Osteocyte (in vitro differentiated cells): ENCODE measurements around the gene PTOV1. TPM values are rescaled to one million over a fixed set of nuclear protein-coding genes. Genes with fewer than 3 reads are reported as not detected.
A peak's percentile ranks its signal among the peaks of the same experiment; 100 is the strongest.

ENCODE experiments used
- DNase-seq: peaks from one replicate; pipeline ENCODE4 v3.0.0; 2021; ENCODE audit warnings: mixed read lengths; ENCODE audit not compliant: unreplicated experiment; ENCODE audit errors: extremely low spot score
- H3K27ac Mint-ChIP-seq: one replicate; pipeline ENCODE4 v1.8.0; 2021; ENCODE audit warnings: mild to moderate bottlenecking, mixed read lengths; ENCODE audit not compliant: unreplicated experiment
- H3K27me3 Mint-ChIP-seq: one replicate; pipeline ENCODE4 v1.8.0; 2021; ENCODE audit warnings: mixed read lengths; ENCODE audit not compliant: unreplicated experiment
- H3K36me3 Mint-ChIP-seq: one replicate; pipeline ENCODE4 v1.8.0; 2021; ENCODE audit warnings: mixed read lengths; ENCODE audit not compliant: unreplicated experiment
- H3K4me1 Mint-ChIP-seq: one replicate; pipeline ENCODE4 v1.8.0; 2021; ENCODE audit warnings: mixed read lengths; ENCODE audit not compliant: unreplicated experiment
- H3K4me3 Mint-ChIP-seq: one replicate; pipeline ENCODE4 v1.8.0; 2021; ENCODE audit warnings: mild to moderate bottlenecking, moderate library complexity, mixed read lengths; ENCODE audit not compliant: unreplicated experiment
- H3K9me3 Mint-ChIP-seq: one replicate; pipeline ENCODE4 v1.8.0; 2021; ENCODE audit warnings: mixed read lengths; ENCODE audit not compliant: unreplicated experiment
- CTCF ChIP-seq: fragments of 200-600 bp; sonication (generic); IDR thresholded peaks from 2 replicates; pipeline ENCODE4 v1.5.0; 2021; ENCODE audit warnings: antibody characterized with exemption, mild to moderate bottlenecking, moderate library complexity
- total RNA-seq: library from RNA; stranded (reverse); gene quantifications from 2 replicates; pipeline ENCODE4 v1.2.1, GENCODE V29; 2021

PTOV1 gene
- total RNA-seq, 1 donor from 2014 or later, result 295 TPM

GRCh38 chr19:49812452-49812996, 38.4 kb upstream of the PTOV1 start:
- Mint-ChIP-seq H3K36me3 (no peaks in the 10 kb centered on the region), H3K4me1 (peaks cover 24% of the 10 kb centered on the region), H3K27ac (peak overlapping the region; percentile 99), H3K9me3 (no peaks in the 10 kb centered on the region), H3K4me3 (peak overlapping the region; percentile 84), H3K27me3 (no peaks in the 10 kb centered on the region)
- no peak for DNase-seq
- TF ChIP-seq CTCF, result no peak

GRCh38 chr19:49812997-49813861, 37.7 kb upstream of the PTOV1 start, which contains the start of gene FUZ:
Gene FUZ, minus strand, starts transcription at chr19:49813292. Its CDS starts 186 bp downstream, at chr19:49813106.
- peak within 1 kb of the TSS; percentile 99 for H3K27ac Mint-ChIP-seq
- peaks cover 24% of the 10 kb centered on the region for H3K4me1 Mint-ChIP-seq
- no peaks in the 10 kb centered on the region for H3K27me3 Mint-ChIP-seq
- H3K9me3 Mint-ChIP-seq, result no peaks in the 10 kb centered on the region
- peak within 1 kb of the TSS; percentile 84 for H3K4me3 Mint-ChIP-seq
- peak; percentile 98 for DNase-seq
- H3K36me3 Mint-ChIP-seq, result no peaks in the 10 kb centered on the region
- TF ChIP-seq CTCF, result peak; percentile 48

GRCh38 chr19:49814010-49814409, 36.9 kb upstream of the PTOV1 start:
- no peak for TF ChIP-seq CTCF
- Mint-ChIP-seq H3K27ac (peak overlapping the region; percentile 99), H3K4me3 (peak overlapping the region; percentile 84), H3K9me3 (no peaks in the 10 kb centered on the region), H3K4me1 (peaks cover 23% of the 10 kb centered on the region), H3K27me3 (no peaks in the 10 kb centered on the region), H3K36me3 (no peaks in the 10 kb centered on the region)
- no peak for DNase-seq

GRCh38 chr19:49816590-49816989, 34.4 kb upstream of the PTOV1 start:
- Mint-ChIP-seq H3K9me3 (no peaks in the 10 kb centered on the region), H3K27me3 (no peaks in the 10 kb centered on the region), H3K27ac (peak overlapping the region; percentile 100), H3K4me1 (peaks cover 21% of the 10 kb centered on the region), H3K36me3 (peaks cover 6% of the 10 kb centered on the region), H3K4me3 (no peak overlapping the region)
- DNase-seq, result no peak
- no peak for TF ChIP-seq CTCF

- no peaks in the 10 kb centered on the region for H3K9me3 Mint-ChIP-seq
- H3K4me1 Mint-ChIP-seq, result peaks cover 14% of the 10 kb centered on the region
- H3K27me3 Mint-ChIP-seq, result no peaks in the 10 kb centered on the region
- peak within 1 kb of the TSS; percentile 99 for H3K4me3 Mint-ChIP-seq
- H3K36me3 Mint-ChIP-seq, result peaks cover 8% of the 10 kb centered on the region
- H3K27ac Mint-ChIP-seq, result peak within 1 kb of the TSS; percentile 100
- peak; percentile 97 for DNase-seq
- TF ChIP-seq CTCF, result peak; percentile 31
Observed at GRCh38 chr19:49817964-49818648, 32.9 kb upstream of the PTOV1 start, which contains the start of gene MED25. Gene MED25, plus strand, starts transcription at chr19:49818289. Its CDS starts 53 bp downstream, at chr19:49818342.
